Gastrocnemius medialis (tissue), 4 donors: ENCODE measurements around the gene C2orf92.

Experiments
- CTCF ChIP-seq, 5 experiments: fragments of 450-650 bp in 3 of 5; fragments of 200-600 bp in 2 of 5; sonication (generic) in 2 of 5; IDR thresholded peaks in 4 of 5; conservative IDR thresholded peaks in 1 of 5; 1 replicate in 4 of 5; 2 replicates in 1 of 5; pipeline ENCODE4 v1.5.1; 2016 to 2019; ENCODE audit warnings: antibody characterized with exemption in 5 of 5, mild to moderate bottlenecking in 3 of 5, moderate library complexity in 3 of 5
- POLR2A ChIP-seq, 2 donors: fragments of 450-650 bp; IDR thresholded peaks; one replicate each; pipeline ENCODE4 v1.6.1; 2017; ENCODE audit warnings: antibody characterized with exemption in 2 of 2, mild to moderate bottlenecking in 2 of 2, moderate library complexity in 2 of 2

- TF ChIP-seq CTCF (IDR thresholded peaks at IDR 0.05 in 4 of 5, conservative IDR thresholded peaks at IDR 0.05 in 1 of 5) (no peak), POLR2A (IDR thresholded peaks at IDR 0.05) (no peak)
Observed at GRCh38 chr2:97718942-97719341, 49.4 kb downstream of the C2orf92 start.
